H1 (cell line): ENCODE measurements around the gene NIN. TPM values are rescaled to one million over a fixed set of nuclear protein-coding genes. Genes with fewer than 3 reads are reported as not detected.

ENCODE experiments used
- CTCF ChIA-PET: fragments of 300-600 bp; sonication (Branson Sonifier 250); formaldehyde crosslinking; loops from one replicate; lab custom pipeline; 2021; ENCODE audit not compliant: partially characterized antibody; lab: Charles Lee
- POLR2A ChIA-PET: fragments of 300-600 bp; sonication (Branson Sonifier 250); formaldehyde crosslinking; loops from one replicate; lab custom pipeline; 2021; ENCODE audit warnings: inconsistent platforms; ENCODE audit not compliant: partially characterized antibody; lab: Charles Lee
- DNase-seq, 2 experiments: peaks; one replicate each; pipeline versions ENCODE4 v3.0.0 to v3.0.0-alpha.2; 2010 to 2022; ENCODE audit warnings: low spot score in 2 of 2, low read depth in 1 of 2, mixed read lengths in 1 of 2
- FAIRE-seq: peaks from 2 replicates; lab custom pipeline; 2011; peaks lifted over from hg19 to GRCh38; lab: Jason Lieb, UNC
- H2AFZ ChIP-seq: 2 replicates; pipeline ENCODE4 v1.8.1; 2012; ENCODE audit warnings: low read length, inconsistent platforms
- H2AK5ac ChIP-seq: 2 replicates; pipeline ENCODE4 v1.6.1; 2013; ENCODE audit warnings: low read depth, low read length
- H2BK120ac ChIP-seq: replicated peaks from 2 replicates; pipeline ENCODE3; 2013; ENCODE audit warnings: low read depth, low read length, inconsistent platforms
- H2BK12ac ChIP-seq: 2 replicates; pipeline ENCODE4 v1.6.1; 2013; ENCODE audit warnings: low read depth, low read length
- H2BK15ac ChIP-seq: 2 replicates; pipeline ENCODE4 v1.6.1; 2013; ENCODE audit warnings: low read length
- H2BK20ac ChIP-seq: 2 replicates; pipeline ENCODE4 v1.6.1; 2013; ENCODE audit warnings: low read length
- H2BK5ac ChIP-seq: 2 replicates; pipeline ENCODE4 v1.6.1; 2013; ENCODE audit warnings: low read depth, low read length
- H3K14ac ChIP-seq: 2 replicates; pipeline ENCODE4 v1.6.1; 2013; ENCODE audit warnings: inconsistent platforms; ENCODE audit not compliant: insufficient read length
- H3K18ac ChIP-seq: 2 replicates; pipeline ENCODE4 v1.6.1; 2013; ENCODE audit warnings: low read length; ENCODE audit errors: extremely low read depth
- H3K23ac ChIP-seq: 2 replicates; pipeline ENCODE4 v1.6.1; 2013; ENCODE audit warnings: inconsistent platforms; ENCODE audit not compliant: insufficient read length
- H3K23me2 ChIP-seq: 2 replicates; pipeline ENCODE4 v1.6.1; 2013; ENCODE audit warnings: low read depth, low read length
- H3K27ac ChIP-seq: 2 replicates; pipeline ENCODE4 v1.6.1; 2011; ENCODE audit warnings: low read depth, low read length, inconsistent platforms
- H3K27me3 ChIP-seq, 4 experiments: replicated peaks in 1 of 4; 1 replicate in 1 of 4; 2 replicates in 3 of 4; pipeline versions ENCODE4 v1.6.1 to v1.8.1; 2011 to 2013; ENCODE audit warnings: low read length in 3 of 4, mild to moderate bottlenecking in 3 of 4, inconsistent platforms in 2 of 4, mixed read lengths in 2 of 4, moderate library complexity in 1 of 4; ENCODE audit not compliant: control insufficient read depth in 3 of 4, insufficient read depth in 3 of 4; ENCODE audit errors: extremely low read depth in 1 of 4
- H3K36me3 ChIP-seq, 4 experiments: 2 replicates each; pipeline versions ENCODE4 v1.6.1 to v1.8.1; 2011 to 2013; ENCODE audit warnings: mild to moderate bottlenecking in 4 of 4, low read length in 3 of 4, moderate library complexity in 2 of 4, control low read depth in 1 of 4, inconsistent platforms in 1 of 4; ENCODE audit not compliant: insufficient read depth in 4 of 4, control insufficient read depth in 2 of 4
- H3K4ac ChIP-seq: replicated peaks from 2 replicates; pipeline ENCODE3; 2013; ENCODE audit warnings: low read length, low read depth, mixed read lengths, inconsistent platforms; ENCODE audit not compliant: insufficient read length
- H3K4me1 ChIP-seq, 4 experiments: replicated peaks in 1 of 4; 1 replicate in 1 of 4; 2 replicates in 3 of 4; pipeline versions ENCODE4 v1.6.1 to v1.8.1; 2011 to 2013; ENCODE audit warnings: low read length in 3 of 4, inconsistent platforms in 2 of 4, mixed read lengths in 1 of 4; ENCODE audit not compliant: insufficient read depth in 4 of 4, control insufficient read depth in 3 of 4
- H3K4me2 ChIP-seq, 2 experiments: 2 replicates each; pipeline versions ENCODE4 v1.6.1 to v1.8.1; 2011 to 2013; ENCODE audit warnings: low read depth in 2 of 2, low read length in 2 of 2, control low read depth in 1 of 2, inconsistent platforms in 1 of 2, mild to moderate bottlenecking in 1 of 2; ENCODE audit not compliant: insufficient read depth in 1 of 2
- H3K4me3 ChIP-seq, 4 experiments: fragments of 200-600, 300-600 bp in 1 of 4; sonication (generic), shearing (Covaris generic), sonication (Bioruptor Twin) in 1 of 4; 2 replicates each; pipeline versions ENCODE4 v1.5.1 to v1.8.1; 2011 to 2016; ENCODE audit warnings: low read length in 4 of 4, low read depth in 3 of 4, control low read depth in 2 of 4, inconsistent platforms in 2 of 4, mild to moderate bottlenecking in 2 of 4, mixed read lengths in 1 of 4, moderate library complexity in 1 of 4; ENCODE audit not compliant: insufficient read depth in 2 of 4; ENCODE audit errors: extremely low read depth in 1 of 4
- H3K56ac ChIP-seq: replicated peaks from 2 replicates; pipeline ENCODE3; 2013; ENCODE audit warnings: low read depth, mild to moderate bottlenecking, mixed read lengths, low read length, inconsistent platforms; ENCODE audit not compliant: insufficient read length
- H3K79me1 ChIP-seq: 2 replicates; pipeline ENCODE4 v1.6.1; 2013; ENCODE audit warnings: low read depth, low read length, control low read depth
- H3K79me2 ChIP-seq, 2 experiments: 2 replicates each; pipeline versions ENCODE4 v1.6.1 to v1.8.1; 2012 to 2013; ENCODE audit warnings: low read length in 2 of 2, mild to moderate bottlenecking in 2 of 2, inconsistent platforms in 1 of 2; ENCODE audit not compliant: insufficient read depth in 2 of 2, control insufficient read depth in 1 of 2
- H3K9ac ChIP-seq, 4 experiments: replicated peaks in 1 of 4; 1 replicate in 1 of 4; 2 replicates in 3 of 4; pipeline versions ENCODE4 v1.6.1 to v1.8.1; 2011 to 2013; ENCODE audit warnings: low read depth in 3 of 4, low read length in 3 of 4, control low read depth in 2 of 4, mild to moderate bottlenecking in 2 of 4, moderate library complexity in 2 of 4, inconsistent platforms in 1 of 4; ENCODE audit errors: extremely low read depth in 1 of 4
- H3K9me3 ChIP-seq, 2 experiments: 2 replicates each; pipeline versions ENCODE4 v1.6.1 to v1.8.1; 2012 to 2013; ENCODE audit warnings: mild to moderate bottlenecking in 2 of 2, moderate library complexity in 2 of 2, control low read depth in 1 of 2, inconsistent platforms in 1 of 2, low read depth in 1 of 2, low read length in 1 of 2, mixed read lengths in 1 of 2; ENCODE audit not compliant: insufficient read depth in 2 of 2
- H4K20me1 ChIP-seq, 2 experiments: replicated peaks in 1 of 2; 2 replicates each; pipeline versions ENCODE3 to v1.8.1; 2011 to 2013; ENCODE audit warnings: inconsistent platforms in 2 of 2, low read length in 2 of 2, mild to moderate bottlenecking in 1 of 2; ENCODE audit not compliant: insufficient read depth in 2 of 2, control insufficient read depth in 1 of 2
- H4K5ac ChIP-seq: 2 replicates; pipeline ENCODE4 v1.6.1; 2013; ENCODE audit warnings: low read length, low read depth, mixed read lengths, inconsistent platforms; ENCODE audit not compliant: insufficient read length
- H4K8ac ChIP-seq: 2 replicates; pipeline ENCODE4 v1.8.0; 2013; ENCODE audit warnings: mild to moderate bottlenecking, moderate library complexity, low read length, inconsistent platforms; ENCODE audit not compliant: insufficient read depth; ENCODE audit errors: extremely low read depth
- H4K91ac ChIP-seq: replicated peaks from 2 replicates; pipeline ENCODE3; 2013; ENCODE audit warnings: low read length, mixed read lengths, inconsistent platforms; ENCODE audit not compliant: insufficient read length
- BACH1 ChIP-seq: IDR thresholded peaks from 2 replicates; pipeline ENCODE4 v1.6.1; 2012; ENCODE audit warnings: low read length, improper control_type of control experiment
- BRCA1 ChIP-seq: IDR thresholded peaks from 2 replicates; pipeline ENCODE4 v1.6.1; 2012; ENCODE audit warnings: low read depth, low read length, improper control_type of control experiment
- CHD1 ChIP-seq: IDR thresholded peaks from 2 replicates; pipeline ENCODE4 v1.6.1; 2012; ENCODE audit warnings: low read depth, low read length, improper control_type of control experiment
- CHD2 ChIP-seq: IDR thresholded peaks from 2 replicates; pipeline ENCODE4 v1.6.1; 2012; ENCODE audit warnings: low read length, improper control_type of control experiment
- EGR1 ChIP-seq: IDR thresholded peaks from 2 replicates; pipeline ENCODE4 v1.6.1; 2011; ENCODE audit warnings: low read depth, low read length, borderline replicate concordance
- EP300 ChIP-seq, 2 experiments: IDR thresholded peaks; 1 replicate in 1 of 2; 2 replicates in 1 of 2; pipeline ENCODE4 v1.6.1; 2011 to 2012; ENCODE audit warnings: low read depth in 2 of 2, low read length in 2 of 2, mild to moderate bottlenecking in 2 of 2, borderline replicate concordance in 1 of 2, inconsistent platforms in 1 of 2, moderate library complexity in 1 of 2
- GTF2F1 ChIP-seq: IDR thresholded peaks from 2 replicates; pipeline ENCODE4 v1.6.1; 2012; ENCODE audit warnings: low read depth, low read length, improper control_type of control experiment, borderline replicate concordance
- KDM1A ChIP-seq: fragments of 200-600, 300-600 bp; sonication (generic); IDR thresholded peaks from 2 replicates; pipeline ENCODE4 v1.7.1; 2016; ENCODE audit warnings: mild to moderate bottlenecking, low read length, borderline replicate concordance
- RAD21 ChIP-seq, 2 experiments: IDR thresholded peaks in 1 of 2; conservative IDR thresholded peaks in 1 of 2; 2 replicates each; pipeline ENCODE4 v1.6.1; 2011; ENCODE audit warnings: low read depth in 2 of 2, low read length in 2 of 2, improper control_type of control experiment in 1 of 2, inconsistent platforms in 1 of 2, mild to moderate bottlenecking in 1 of 2, moderate library complexity in 1 of 2
- SIX5 ChIP-seq: IDR thresholded peaks from 2 replicates; pipeline ENCODE4 v1.6.1; 2011; ENCODE audit warnings: mild to moderate bottlenecking, low read depth, low read length
- SP4 ChIP-seq: IDR thresholded peaks from 2 replicates; pipeline ENCODE4 v1.6.1; 2012; ENCODE audit warnings: low read length, inconsistent platforms
- TAF1 ChIP-seq: IDR thresholded peaks from 2 replicates; pipeline ENCODE4 v1.6.1; 2011; ENCODE audit warnings: mild to moderate bottlenecking, low read depth, low read length
- WGBS, 2 experiments: shearing (Covaris generic) in 1 of 2; methylation state at CpG; one replicate each; pipeline versions ENCODE4 v1.1.6 to v1.1.7; 2013 to 2015; ENCODE audit warnings: low lambda C conversion rate in 2 of 2, mixed read lengths in 2 of 2, inconsistent platforms in 1 of 2, low coverage in 1 of 2, missing lambda C conversion rate in 1 of 2; ENCODE audit not compliant: insufficient replicate concordance in 2 of 2, insufficient coverage in 1 of 2, insufficient read length in 1 of 2; ENCODE audit errors: extremely low coverage in 1 of 2, missing lambda C conversion rate in 1 of 2; 5-methylcytosine and 5-hydroxymethylcytosine counted together
- polyA plus RNA-seq, 7 experiments: library from polyadenylated mRNA; depleted of rRNA in 3 of 7; stranded (reverse) in 5 of 7; unstranded in 2 of 7; fragments of >200 nt in 5 of 7; fragments of 200-250 nt in 2 of 7; gene quantifications; 1 replicate in 5 of 7; 2 replicates in 1 of 7; 4 replicates in 1 of 7; pipeline versions ENCODE4 v1.2.1 to v1.2.3, GENCODE V29; 2011 to 2013; ENCODE audit warnings: missing spikeins in 2 of 7, mixed read lengths in 2 of 7
- total RNA-seq: library from RNA; stranded (reverse); fragmentation: NEBNext Ultra II Directional; extraction: Animal tissue kit (Norgen Biotek cat#: 25700); gene quantifications from 2 replicates; pipeline ENCODE4 v1.2.1, GENCODE V29; 2021
- TF ChIP-seq, protein P1 (sequence below), 3 experiments: IDR thresholded peaks; 1 replicate in 2 of 3; 2 replicates in 1 of 3; pipeline versions ENCODE4 v1.5.1 to v1.6.1; 2011; ENCODE audit warnings: low read length in 3 of 3, mild to moderate bottlenecking in 3 of 3, inconsistent platforms in 2 of 3, low read depth in 1 of 3, moderate library complexity in 1 of 3; ENCODE audit not compliant: insufficient read depth in 1 of 3; ENCODE audit errors: control extremely low read depth in 1 of 3

The NIN gene
- total and polyA plus RNA-seq, 2 of the 8 experiments (the other 6 are each of a cell fraction or from before 2014, with no cell fraction given), result 3.2 to 21.3 TPM

DNA sequence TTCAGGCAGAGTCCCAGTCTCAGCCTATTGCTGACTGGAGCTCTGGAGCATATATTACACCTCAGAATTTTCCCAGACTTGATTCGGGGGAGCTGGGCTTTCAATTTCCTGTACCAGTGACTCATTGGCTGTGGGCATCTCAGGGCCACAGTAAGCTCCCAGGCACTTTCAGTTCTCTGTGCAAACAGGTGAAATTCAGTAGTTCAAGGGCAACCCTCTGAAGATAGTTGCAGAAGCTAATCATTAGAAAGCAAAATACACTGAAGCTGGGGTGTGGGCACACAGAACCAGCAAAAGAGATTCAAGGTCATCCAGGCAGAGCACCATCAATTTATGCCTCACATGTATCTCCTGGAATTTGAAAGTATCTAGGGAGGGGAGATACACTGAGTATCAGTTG, 8.1 kb upstream of the NIN start:
- Histone ChIP-seq H2AK5ac (no peak overlapping the region), H3K4me2 (no peak overlapping the region), H4K91ac (no peak overlapping the region), H3K27ac (no peak overlapping the region), H2BK5ac (no peak overlapping the region), H4K5ac (no peak overlapping the region), H3K4me3 (no peak overlapping the region), H4K20me1 (no peaks in the 10 kb centered on the region), H2BK15ac (no peak overlapping the region), H2AFZ (no peak overlapping the region), H3K23ac (no peak overlapping the region), H3K9ac (no peak overlapping the region), H2BK12ac (no peak overlapping the region), H2BK120ac (no peak overlapping the region), H3K4me1 (no peaks in the 10 kb centered on the region), H3K36me3 (no peaks in the 10 kb centered on the region), H3K9me3 (no peaks in the 10 kb centered on the region), H3K4ac (no peak overlapping the region), H2BK20ac (no peak overlapping the region), H3K14ac (no peak overlapping the region), H4K8ac (no peak overlapping the region), H3K56ac (no peak overlapping the region), H3K18ac (no peak overlapping the region), H3K23me2 (no peaks in the 10 kb centered on the region), H3K79me2 (no peaks in the 10 kb centered on the region), H3K79me1 (no peaks in the 10 kb centered on the region), H3K27me3 (no peaks in the 10 kb centered on the region; a peak in 2 of 7 replicates)
- ChIA-PET POLR2A (no interaction called here), CTCF (interaction anchor here (0.6 to 3.3 kb wide), 5 partner anchors 10 to 577 kb away, joined by 3 to 19 read pairs (median 4); no protein-coding TSS in a partner anchor)
- WGBS, 2 experiments, result 73% methylated on average over 1 of the region's 1 CpG; no CpG with 5 or more reads in 1 of the 2 experiments
- FAIRE-seq, result no peak
- DNase-seq, result no peak
- TF ChIP-seq, protein P1, sequence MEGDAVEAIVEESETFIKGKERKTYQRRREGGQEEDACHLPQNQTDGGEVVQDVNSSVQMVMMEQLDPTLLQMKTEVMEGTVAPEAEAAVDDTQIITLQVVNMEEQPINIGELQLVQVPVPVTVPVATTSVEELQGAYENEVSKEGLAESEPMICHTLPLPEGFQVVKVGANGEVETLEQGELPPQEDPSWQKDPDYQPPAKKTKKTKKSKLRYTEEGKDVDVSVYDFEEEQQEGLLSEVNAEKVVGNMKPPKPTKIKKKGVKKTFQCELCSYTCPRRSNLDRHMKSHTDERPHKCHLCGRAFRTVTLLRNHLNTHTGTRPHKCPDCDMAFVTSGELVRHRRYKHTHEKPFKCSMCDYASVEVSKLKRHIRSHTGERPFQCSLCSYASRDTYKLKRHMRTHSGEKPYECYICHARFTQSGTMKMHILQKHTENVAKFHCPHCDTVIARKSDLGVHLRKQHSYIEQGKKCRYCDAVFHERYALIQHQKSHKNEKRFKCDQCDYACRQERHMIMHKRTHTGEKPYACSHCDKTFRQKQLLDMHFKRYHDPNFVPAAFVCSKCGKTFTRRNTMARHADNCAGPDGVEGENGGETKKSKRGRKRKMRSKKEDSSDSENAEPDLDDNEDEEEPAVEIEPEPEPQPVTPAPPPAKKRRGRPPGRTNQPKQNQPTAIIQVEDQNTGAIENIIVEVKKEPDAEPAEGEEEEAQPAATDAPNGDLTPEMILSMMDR (IDR thresholded peaks at IDR 0.05; ENCODE audit: control extremely low read depth in 1 of 3, insufficient read depth in 1 of 3, low read depth in 1 of 3, low read length in 3 of 3), result no peak
- TF ChIP-seq SIX5, result no peak
- TF ChIP-seq TAF1, result no peak
- no peak for TF ChIP-seq CHD1
- no peak for TF ChIP-seq EP300 (IDR thresholded peaks at IDR 0.05; ENCODE audit: borderline replicate concordance in 1 of 2, low read depth in 2 of 2, low read length in 2 of 2)
- TF ChIP-seq SP4, result no peak
- TF ChIP-seq EGR1, result no peak
- TF ChIP-seq BRCA1, result no peak
- TF ChIP-seq BACH1, result no peak
- no peak for TF ChIP-seq KDM1A
- TF ChIP-seq GTF2F1, result no peak
- TF ChIP-seq CHD2, result no peak
- no peak for TF ChIP-seq RAD21 (IDR thresholded peaks at IDR 0.05 in 1 of 2, conservative IDR thresholded peaks at IDR 0.05 in 1 of 2; ENCODE audit: low read depth in 2 of 2, low read length in 2 of 2)
